Endothelial cell of umbilical vein (primary cell): Measurements from ENCODE around the gene TMEM109. TPM values are rescaled to one million over a fixed set of nuclear protein-coding genes. Genes with fewer than 3 reads are reported as not detected.

Source experiments
- BruUV-seq: library from RNA; stranded (reverse); fragments of 400-500 nt; replicated peaks from 2 replicates; lab custom pipeline; 2021; lab: Mats Ljungman, UMichigan
- CTCF ChIA-PET: fragments of 300-600, 350-600 bp; sonication (Branson Sonifier 250); formaldehyde crosslinking; loops from one replicate; lab custom pipeline; 2021; ENCODE audit warnings: antibody characterized with exemption, inconsistent platforms; lab: Charles Lee
- POLR2A ChIA-PET: fragments of 300-600, 350-600 bp; sonication (Branson Sonifier 250); formaldehyde crosslinking; loops from one replicate; lab custom pipeline; 2021; ENCODE audit warnings: antibody characterized with exemption, inconsistent platforms; lab: Charles Lee
- DNase-seq: peaks from one replicate; pipeline ENCODE4 v3.0.0-alpha.2; 2011; ENCODE audit warnings: low read depth, low spot score
- FAIRE-seq: peaks from 2 replicates; lab custom pipeline; 2011; peaks lifted over from hg19 to GRCh38; lab: Jason Lieb, UNC
- H2AFZ ChIP-seq: 2 replicates; pipeline ENCODE4 v1.6.0; 2012; ENCODE audit warnings: low read depth, low read length, control low read depth, inconsistent platforms
- H3K27ac ChIP-seq: 2 replicates; pipeline ENCODE4 v1.5.1; 2011; ENCODE audit warnings: low read depth, mild to moderate bottlenecking, control low read depth, low read length, moderate library complexity; ENCODE audit not compliant: insufficient read depth
- H3K27me3 ChIP-seq, 2 experiments: 2 replicates each; pipeline versions ENCODE4 v1.6.0 to v1.6.1; 2011; ENCODE audit warnings: low read length in 2 of 2, mixed read lengths in 1 of 2; ENCODE audit not compliant: control insufficient read depth in 2 of 2, insufficient read depth in 2 of 2
- H3K36me3 ChIP-seq, 2 experiments: 2 replicates in 1 of 2; 3 replicates in 1 of 2; pipeline ENCODE4 v1.5.1; 2011; ENCODE audit warnings: low read length in 2 of 2, mild to moderate bottlenecking in 1 of 2, moderate library complexity in 1 of 2; ENCODE audit not compliant: control insufficient read depth in 2 of 2, insufficient read depth in 2 of 2; ENCODE audit errors: extremely low read depth in 1 of 2
- H3K4me1 ChIP-seq: 3 replicates; pipeline ENCODE4 v1.5.1; 2011; ENCODE audit warnings: mild to moderate bottlenecking, low read length; ENCODE audit not compliant: control insufficient read depth, insufficient read depth; ENCODE audit errors: extremely low read depth
- H3K4me2 ChIP-seq: 2 replicates; pipeline ENCODE4 v1.6.1; 2011; ENCODE audit warnings: low read length, control low read depth, mixed read lengths; ENCODE audit not compliant: insufficient read depth
- H3K4me3 ChIP-seq, 3 experiments: fragments of 200-600 bp in 1 of 3; sonication (generic), shearing (Covaris generic) in 1 of 3; replicated peaks in 1 of 3; 2 replicates each; pipeline ENCODE4 v1.5.1; 2011 to 2016; ENCODE audit warnings: control low read depth in 3 of 3, low read length in 3 of 3, mild to moderate bottlenecking in 2 of 3, inconsistent platforms in 1 of 3, low read depth in 1 of 3, moderate library complexity in 1 of 3; ENCODE audit not compliant: insufficient read depth in 1 of 3
- H3K79me2 ChIP-seq: 2 replicates; pipeline ENCODE4 v1.6.0; 2012; ENCODE audit warnings: low read length, inconsistent platforms; ENCODE audit not compliant: control insufficient read depth, insufficient read depth
- H3K9ac ChIP-seq: replicated peaks from 2 replicates; pipeline ENCODE3; 2011; ENCODE audit warnings: low read length, control low read depth; ENCODE audit not compliant: insufficient read depth; ENCODE audit errors: extremely low read depth
- H3K9me1 ChIP-seq: replicated peaks from 3 replicates; pipeline ENCODE4 v1.6.0; 2011; ENCODE audit warnings: mild to moderate bottlenecking, low read length; ENCODE audit not compliant: control insufficient read depth, insufficient read depth; ENCODE audit errors: extremely low read depth
- H3K9me3 ChIP-seq: replicated peaks from 2 replicates; pipeline ENCODE4 v1.5.1; 2012; ENCODE audit warnings: low read length, inconsistent platforms; ENCODE audit not compliant: control insufficient read depth, insufficient read depth
- H4K20me1 ChIP-seq: replicated peaks from 2 replicates; pipeline ENCODE3; 2011; ENCODE audit warnings: mild to moderate bottlenecking, low read length; ENCODE audit not compliant: control insufficient read depth, insufficient read depth; ENCODE audit errors: extremely low read depth
- CTCF ChIP-seq, 2 donors: IDR thresholded peaks; 1 replicate in 1 of 2; 2 replicates in 1 of 2; pipeline ENCODE4 v1.5.1; 2011; ENCODE audit warnings: low read length in 2 of 2, mild to moderate bottlenecking in 2 of 2, moderate library complexity in 2 of 2, control low read depth in 1 of 2, inconsistent platforms in 1 of 2, low read depth in 1 of 2; ENCODE audit not compliant: insufficient read depth in 1 of 2; ENCODE audit errors: extremely low read depth in 1 of 2
- EZH2 ChIP-seq: IDR thresholded peaks from 2 replicates; pipeline ENCODE4 v1.6.1; 2012; ENCODE audit warnings: borderline replicate concordance, low read depth, mild to moderate bottlenecking, moderate library complexity, low read length, inconsistent platforms; ENCODE audit not compliant: severe bottlenecking
- JUN ChIP-seq: IDR thresholded peaks from 2 replicates; pipeline ENCODE4 v1.6.1; 2011; ENCODE audit warnings: borderline replicate concordance, low read depth; ENCODE audit not compliant: insufficient read length, insufficient read depth
- dilution Hi-C: fragments of 300-500 bp; cut with MboI; formaldehyde crosslinking; loops from one replicate; pipeline ENCODE4 v1.15.0; 2019; ENCODE audit warnings: low sequenced_read_pairs; ENCODE audit not compliant: extremely low pct_ligation_motif_present
- intact Hi-C: fragments of 100-400 bp; cut with micrococcal nuclease; formaldehyde crosslinking; loops from one replicate; pipeline ENCODE4 v1.10.0; 2022
- polyA plus RNA-seq, 4 experiments: library from polyadenylated mRNA; depleted of rRNA in 3 of 4; stranded (reverse) in 3 of 4; unstranded in 1 of 4; fragments of >200 nt; gene quantifications; 2 replicates each; pipeline versions ENCODE4 v1.2.1 to v1.2.3, GENCODE V29; 2011 to 2012; ENCODE audit warnings: missing spikeins in 1 of 4
- total RNA-seq: library from RNA; stranded (reverse); gene quantifications from 2 replicates; pipeline ENCODE4 v1.2.3, GENCODE V29; 2021

TMEM109 gene
- total and polyA plus RNA-seq, 2 donors (not counting 3 experiments of a cell fraction or from before 2014, with no cell fraction given), result 143 to 192 TPM

- H2AFZ ChIP-seq, result no peak within 1 kb of the TSS
- H3K4me2 ChIP-seq, result no peak within 1 kb of the TSS
- H3K4me3 ChIP-seq, result no peak within 1 kb of the TSS
- H3K9me3 ChIP-seq, result no peaks in the 10 kb centered on the region
- FAIRE-seq, result no peak
- dilution Hi-C loops (no loop called here), intact Hi-C loops (loop anchor here (2.0 kb wide), 1 partner anchor 223 kb away; no protein-coding TSS in a partner anchor)
- no peaks in the 10 kb centered on the region for H3K79me2 ChIP-seq
- DNase-seq, result no peak
- ChIA-PET POLR2A (interaction anchor here (0.6 kb wide), 1 partner anchor 18 kb away, joined by 5 read pairs; no protein-coding TSS in a partner anchor), CTCF (interaction anchor here (0.6 to 2.1 kb wide), 3 partner anchors 10 to 196 kb away, joined by 3 to 6 read pairs (median 3); no protein-coding TSS in a partner anchor)
- H4K20me1 ChIP-seq, result no peaks in the 10 kb centered on the region
- no peak for TF ChIP-seq JUN
- no peak for TF ChIP-seq CTCF (IDR thresholded peaks at IDR 0.05; ENCODE audit: extremely low read depth in 1 of 2, insufficient read depth in 1 of 2, low read depth in 1 of 2, low read length in 2 of 2)
- TF ChIP-seq EZH2, result no peak
- no peaks in the 10 kb centered on the region for H3K4me1 ChIP-seq
- peaks cover 1 to 8% of the 10 kb centered on the region in 2 experiments for H3K27me3 ChIP-seq
- no TSS peak for BruUV-seq
- H3K9ac ChIP-seq, result no peak within 1 kb of the TSS
- H3K36me3 ChIP-seq, result no peaks in the 10 kb centered on the region
- no peaks in the 10 kb centered on the region for H3K9me1 ChIP-seq
- H3K27ac ChIP-seq, result no peak within 1 kb of the TSS
These were observed 57.6 kb downstream of the TMEM109 start, which contains the start of gene CD6 for GRCh38 chr11:60971520-60971919. Gene CD6 (plus strand): TSS chr11:60971680. CDS start chr11:60971866, 186 bp downstream.
